Measurements from ENCODE around the gene OOSP4A.

- TF ChIP-seq, protein P1, sequence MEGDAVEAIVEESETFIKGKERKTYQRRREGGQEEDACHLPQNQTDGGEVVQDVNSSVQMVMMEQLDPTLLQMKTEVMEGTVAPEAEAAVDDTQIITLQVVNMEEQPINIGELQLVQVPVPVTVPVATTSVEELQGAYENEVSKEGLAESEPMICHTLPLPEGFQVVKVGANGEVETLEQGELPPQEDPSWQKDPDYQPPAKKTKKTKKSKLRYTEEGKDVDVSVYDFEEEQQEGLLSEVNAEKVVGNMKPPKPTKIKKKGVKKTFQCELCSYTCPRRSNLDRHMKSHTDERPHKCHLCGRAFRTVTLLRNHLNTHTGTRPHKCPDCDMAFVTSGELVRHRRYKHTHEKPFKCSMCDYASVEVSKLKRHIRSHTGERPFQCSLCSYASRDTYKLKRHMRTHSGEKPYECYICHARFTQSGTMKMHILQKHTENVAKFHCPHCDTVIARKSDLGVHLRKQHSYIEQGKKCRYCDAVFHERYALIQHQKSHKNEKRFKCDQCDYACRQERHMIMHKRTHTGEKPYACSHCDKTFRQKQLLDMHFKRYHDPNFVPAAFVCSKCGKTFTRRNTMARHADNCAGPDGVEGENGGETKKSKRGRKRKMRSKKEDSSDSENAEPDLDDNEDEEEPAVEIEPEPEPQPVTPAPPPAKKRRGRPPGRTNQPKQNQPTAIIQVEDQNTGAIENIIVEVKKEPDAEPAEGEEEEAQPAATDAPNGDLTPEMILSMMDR (IDR thresholded peaks at IDR 0.05) = no peak
- no peak for TF ChIP-seq POLR2A (IDR thresholded peaks at IDR 0.05)
Observed at GRCh38 chr11:60016881-60017280, 53.0 kb downstream of the OOSP4A start, which contains the start of gene OOSP4B.

All from esophagus squamous epithelium (tissue), 4 donors.